HG03469 (cell line): Measurements from ENCODE around the gene CDH24.

Source experiments
- ATAC-seq: cut with Tn5 transposase; IDR thresholded peaks from one replicate; pipeline ENCODE4 v1.9.1; 2021; ENCODE audit warnings: mild to moderate bottlenecking, moderate library complexity, moderate number of reproducible peaks; ENCODE audit not compliant: unreplicated experiment

The CDH24 gene

DNA sequence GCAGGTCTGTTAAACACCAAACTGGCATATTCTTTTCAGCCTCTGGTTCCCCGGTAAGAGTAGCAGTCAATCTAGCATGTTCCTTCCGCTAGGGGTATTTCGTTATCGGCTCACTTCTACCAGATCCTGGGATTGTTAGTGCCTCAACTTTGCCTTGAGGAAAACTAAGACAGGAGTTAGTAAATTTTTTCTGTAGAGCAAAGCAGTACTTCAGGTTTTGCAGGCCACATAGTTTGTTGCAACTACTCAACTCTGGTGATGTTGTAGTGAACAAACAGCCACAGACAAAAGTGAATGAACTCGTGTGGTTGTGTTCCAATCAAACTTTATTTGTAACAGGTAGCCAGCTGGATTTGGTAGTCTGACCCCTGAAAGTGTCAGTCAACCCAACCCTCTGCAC lies 6.3 kb upstream of the CDH24 start:
- no peak for ATAC-seq

DNA sequence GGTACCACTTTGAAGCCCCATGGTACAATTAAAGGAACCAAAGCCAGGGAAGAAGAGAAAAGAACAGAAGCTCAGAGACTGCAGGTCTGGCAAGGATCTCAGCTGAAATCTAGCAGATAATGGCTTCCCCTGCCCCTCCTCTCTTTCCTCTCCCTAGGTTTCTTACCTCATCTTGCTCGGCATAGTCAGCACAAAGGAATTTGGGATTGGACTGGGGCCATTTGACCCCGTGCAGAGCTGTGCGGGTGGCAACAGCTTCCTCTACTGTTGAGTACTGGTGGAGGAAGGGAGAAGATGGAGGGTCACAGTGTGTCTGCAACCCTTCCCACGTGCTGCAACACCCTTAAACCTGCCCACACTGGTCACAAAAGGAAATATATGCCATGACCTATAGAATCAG lies 4.7 kb upstream of the CDH24 start:
- no peak for ATAC-seq

DNA sequence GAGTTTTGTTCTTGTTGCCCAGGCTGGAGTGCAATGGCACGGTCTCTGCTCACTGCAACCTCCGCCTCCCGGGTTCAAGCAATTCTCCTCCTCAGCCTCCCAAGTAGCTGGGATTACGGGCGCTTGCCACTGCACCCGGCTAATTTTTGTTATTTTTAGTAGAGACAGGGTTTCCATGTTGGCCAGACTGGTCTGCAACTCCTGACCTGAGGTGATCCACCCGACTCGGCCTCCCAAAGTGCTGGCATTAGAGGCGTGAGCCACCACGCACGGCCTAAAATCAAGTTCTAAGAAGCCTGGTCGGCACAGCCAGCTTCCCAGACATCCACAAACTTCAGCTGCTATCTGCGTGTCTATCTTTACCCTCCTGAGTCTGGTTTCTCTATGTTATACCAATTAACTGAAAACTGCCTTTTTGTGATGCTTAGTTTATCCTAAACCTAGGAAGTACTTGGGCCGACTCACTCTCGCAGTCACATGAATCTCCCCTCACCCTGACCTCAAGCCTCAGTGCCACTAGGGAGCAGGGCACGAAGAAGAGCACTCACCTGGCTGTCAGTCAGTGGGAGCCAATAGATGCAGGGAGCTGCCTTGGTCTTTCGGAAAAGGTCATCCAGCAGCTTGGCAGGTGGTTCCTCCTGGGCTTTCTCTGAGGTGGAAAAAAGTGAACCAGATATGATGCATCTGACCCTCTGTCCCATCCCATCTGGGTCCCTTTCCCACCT lies 3.4 kb upstream of the CDH24 start:
- ATAC-seq = no peak

DNA sequence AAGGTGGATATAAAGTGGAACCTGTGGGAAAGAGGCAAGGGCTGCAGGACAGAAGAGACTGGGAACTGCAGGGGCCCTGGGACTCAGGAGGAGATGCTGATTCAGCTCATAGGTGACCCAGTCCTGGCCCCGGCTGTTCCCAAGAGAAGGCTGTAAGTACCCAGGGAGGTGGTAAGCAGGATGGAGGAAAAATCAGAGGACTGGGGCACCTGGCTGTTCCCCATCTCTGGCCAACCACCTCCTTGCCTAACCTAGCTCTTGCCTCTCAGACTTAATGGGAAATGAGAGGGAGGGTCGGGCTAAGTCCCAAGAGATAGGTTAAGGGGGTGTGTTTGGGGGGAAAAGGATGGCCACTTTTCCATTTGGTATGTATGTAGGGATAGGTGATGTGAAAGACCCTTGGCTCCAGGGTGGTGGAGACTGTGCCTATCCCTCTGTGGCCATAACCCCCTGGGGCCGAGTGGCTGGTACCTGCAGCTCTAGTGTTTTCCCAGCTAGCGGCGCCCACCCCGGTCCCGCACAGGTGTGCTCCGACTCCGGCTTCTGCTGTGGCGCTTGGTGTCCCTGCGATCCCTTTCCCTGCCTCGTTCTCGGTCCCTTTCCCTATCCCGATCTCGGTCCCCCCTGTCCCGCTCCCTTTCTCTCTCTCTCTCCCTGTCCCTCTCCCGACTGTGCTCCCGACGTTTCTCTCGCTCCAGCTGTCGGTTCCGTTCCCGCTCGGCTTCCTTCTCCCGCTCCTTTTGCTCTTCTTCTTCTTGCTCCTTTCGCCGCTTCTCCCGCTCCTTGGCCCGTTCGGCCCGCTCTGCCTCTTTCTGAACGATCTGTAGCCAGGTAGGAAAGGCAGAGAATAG lies 1.6 kb upstream of the CDH24 start:
- no peak for ATAC-seq

DNA sequence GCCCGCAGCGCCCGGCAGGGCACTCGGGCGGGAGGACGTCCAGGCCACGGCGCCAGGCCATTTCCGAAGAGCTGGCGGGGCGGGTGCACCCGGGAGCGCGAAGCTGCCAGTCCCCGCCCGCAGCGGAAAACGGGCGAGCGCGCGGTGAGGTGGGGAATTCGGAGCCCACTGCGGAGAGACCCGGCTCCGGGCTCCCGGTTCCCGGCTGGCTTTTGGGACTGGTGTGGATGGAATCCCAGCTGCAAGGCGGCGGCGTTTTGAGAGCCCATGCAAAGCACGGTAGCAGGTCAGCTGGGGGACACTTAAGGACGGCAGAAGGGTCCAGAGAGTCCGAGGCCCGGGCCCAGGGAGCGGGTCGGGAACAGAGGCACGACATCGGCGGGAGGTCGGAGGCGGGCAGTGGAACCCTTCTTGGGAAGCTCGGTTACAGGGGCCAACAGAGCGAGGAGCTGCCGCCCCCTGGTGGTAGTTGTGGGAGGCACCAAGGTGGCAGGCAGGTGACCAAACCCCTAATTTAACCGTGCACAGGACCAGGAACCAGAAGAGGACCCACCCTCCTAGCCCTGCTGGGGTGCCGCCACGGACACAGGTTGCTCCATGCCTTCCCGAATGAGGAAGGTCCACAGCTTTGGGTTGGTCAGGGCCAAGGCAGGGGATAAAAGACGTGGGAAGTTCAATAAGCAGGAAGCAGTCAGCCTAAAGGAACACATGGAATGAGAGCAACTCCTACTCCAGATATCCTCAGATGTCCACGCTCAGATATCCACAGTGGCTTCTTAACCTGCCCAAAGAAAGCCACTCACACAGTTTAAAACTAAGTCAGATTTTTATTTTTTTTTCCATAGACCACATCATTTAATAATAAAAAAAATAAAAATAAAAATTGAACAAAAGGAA lies 685 bp upstream of the CDH24 start:
- ATAC-seq = peak; percentile 39

DNA sequence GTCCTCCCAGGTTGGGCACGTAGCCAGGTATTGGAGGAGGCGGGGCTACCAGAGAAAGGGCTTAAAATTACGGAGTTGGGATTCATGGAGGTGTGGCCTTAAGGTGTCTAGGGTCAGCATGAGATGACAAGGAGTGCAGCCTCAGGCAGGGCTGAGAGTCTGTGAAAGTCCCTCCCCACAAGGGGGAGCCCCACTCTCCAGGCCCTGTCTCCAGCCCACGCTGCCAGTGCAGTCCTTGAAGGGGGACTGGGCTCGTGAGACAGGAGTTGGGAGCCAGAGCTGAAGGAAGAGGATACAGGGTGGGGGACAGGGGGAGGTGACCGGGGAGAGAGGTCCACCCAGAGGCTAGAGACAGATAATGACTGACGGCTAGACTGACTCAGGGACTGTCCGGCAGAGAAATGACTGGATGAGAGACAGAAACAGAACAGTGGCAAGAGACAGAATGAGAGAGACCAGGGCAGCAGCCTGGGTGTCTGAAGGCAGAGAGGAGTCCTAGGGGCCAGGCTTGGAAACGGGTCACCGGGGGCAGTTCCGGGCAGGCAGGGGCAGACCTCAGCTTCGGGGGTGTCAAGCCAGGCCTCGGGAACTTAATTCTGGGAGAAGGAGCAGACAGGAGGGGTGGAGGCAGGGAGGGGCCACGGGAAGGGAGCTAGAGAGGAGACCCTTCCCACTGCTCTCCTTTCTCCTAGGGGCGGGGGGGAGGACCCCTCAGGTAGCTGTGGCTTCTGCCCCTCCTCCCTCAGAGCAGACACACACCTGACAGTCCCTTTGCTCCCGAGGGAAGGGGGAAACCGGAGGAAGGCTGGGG lies 970 bp downstream of the CDH24 start:
- ATAC-seq = peak; percentile 40

DNA sequence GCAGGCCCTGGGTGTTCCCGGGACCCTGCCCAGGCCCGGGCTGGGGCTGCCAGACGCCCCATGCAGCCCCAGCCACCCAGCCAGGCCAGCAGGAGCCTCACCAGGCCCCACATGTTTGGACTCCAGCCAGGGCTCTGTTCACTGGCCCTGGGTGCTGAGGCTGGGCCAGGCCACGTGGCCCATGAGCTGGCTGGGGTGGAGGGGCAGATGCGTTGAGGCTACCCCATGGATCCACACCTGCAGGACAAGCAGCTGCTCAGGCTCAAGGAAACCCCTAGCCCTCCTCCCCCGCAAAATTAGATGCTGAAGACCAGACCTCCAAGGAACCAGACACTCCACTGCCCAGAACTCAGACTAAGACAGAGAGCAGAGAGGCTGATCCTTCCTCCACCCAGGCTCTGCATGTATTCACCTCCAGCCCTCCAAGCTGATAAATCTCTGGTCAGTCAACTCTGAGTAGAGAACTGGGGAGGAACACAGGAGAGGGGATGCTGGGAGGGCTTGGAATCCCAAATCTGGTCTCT lies 1.6 kb downstream of the CDH24 start:
- no peak for ATAC-seq

DNA sequence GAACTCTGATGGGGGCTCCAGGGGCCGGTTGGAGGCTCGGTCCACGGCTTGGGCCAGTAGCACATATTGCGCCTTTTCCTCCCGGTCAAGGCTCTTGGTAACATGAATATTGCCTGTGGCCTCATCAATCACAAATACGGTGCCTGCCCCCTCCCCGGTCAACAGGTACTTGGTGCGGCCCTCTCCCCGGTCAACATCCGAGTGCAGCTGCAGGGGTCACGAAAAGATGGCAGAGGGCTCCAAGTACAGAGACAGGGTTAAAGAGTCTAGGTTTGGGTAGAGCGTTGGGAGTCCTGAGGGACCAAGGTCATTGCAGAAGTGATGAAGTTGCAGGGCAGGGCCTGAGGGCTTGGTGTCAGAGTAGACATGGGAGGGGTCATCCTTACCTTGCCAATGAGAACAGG lies 2.2 kb downstream of the CDH24 start:
- no peak for ATAC-seq

DNA sequence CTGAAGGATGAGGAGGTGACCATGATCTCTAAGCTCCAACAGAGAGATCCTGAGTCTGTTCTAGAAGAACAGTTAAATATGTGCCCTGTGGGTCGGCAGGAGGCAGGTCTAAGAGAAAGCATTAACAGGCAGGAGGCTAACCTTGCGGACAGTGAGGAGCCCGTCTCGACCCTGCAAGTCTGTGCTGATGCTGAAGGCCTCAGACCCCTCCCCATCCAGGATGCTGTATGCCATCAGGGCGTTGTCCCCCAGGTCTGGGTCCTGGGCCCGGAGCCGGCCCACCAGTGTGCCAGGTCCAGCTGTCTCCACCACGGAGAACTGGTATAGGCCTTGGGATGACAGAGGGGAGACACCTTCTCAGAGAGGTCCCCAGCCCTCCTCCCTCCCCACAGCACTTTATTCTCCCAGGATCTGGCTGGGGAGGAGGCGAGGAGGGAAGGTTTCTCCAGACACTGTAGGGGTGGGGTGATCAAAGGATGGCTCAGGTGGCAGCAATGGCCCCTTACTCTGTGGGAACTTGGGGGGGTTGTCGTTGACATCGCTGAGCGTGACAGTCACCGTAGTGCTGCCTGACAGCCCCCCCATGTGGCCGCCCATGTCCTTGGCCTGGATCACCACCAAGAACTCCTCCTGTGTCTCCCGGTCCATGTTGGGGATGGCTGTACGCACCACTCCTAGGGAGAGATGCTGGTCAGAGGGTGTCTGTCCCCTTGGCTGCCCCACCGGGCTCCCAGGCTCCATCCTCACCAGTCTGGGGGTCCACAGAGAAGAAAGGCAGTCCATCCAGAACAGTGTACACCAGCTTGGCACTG lies 3.1 kb downstream of the CDH24 start:
- no peak for ATAC-seq

DNA sequence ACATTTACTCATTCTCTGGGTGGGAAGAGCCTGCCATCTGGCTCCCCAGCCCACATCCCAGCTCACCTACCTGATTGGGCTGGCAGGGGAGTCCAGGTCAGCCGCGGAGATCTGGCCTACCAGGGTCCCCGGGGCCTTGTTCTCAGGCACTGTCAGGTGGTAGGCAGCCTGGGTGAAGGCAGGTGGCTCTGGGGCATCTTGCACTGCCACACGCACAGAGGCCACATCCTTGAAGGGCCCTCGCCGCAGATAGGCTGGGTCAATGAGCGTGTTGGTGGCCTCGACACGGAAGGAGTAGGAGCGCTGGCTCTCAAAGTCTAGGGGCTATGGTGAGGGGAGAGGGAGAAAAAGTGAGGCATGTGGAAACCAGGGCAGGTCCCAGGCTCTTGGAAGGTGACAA lies 3.9 kb downstream of the CDH24 start:
- no peak for ATAC-seq

DNA sequence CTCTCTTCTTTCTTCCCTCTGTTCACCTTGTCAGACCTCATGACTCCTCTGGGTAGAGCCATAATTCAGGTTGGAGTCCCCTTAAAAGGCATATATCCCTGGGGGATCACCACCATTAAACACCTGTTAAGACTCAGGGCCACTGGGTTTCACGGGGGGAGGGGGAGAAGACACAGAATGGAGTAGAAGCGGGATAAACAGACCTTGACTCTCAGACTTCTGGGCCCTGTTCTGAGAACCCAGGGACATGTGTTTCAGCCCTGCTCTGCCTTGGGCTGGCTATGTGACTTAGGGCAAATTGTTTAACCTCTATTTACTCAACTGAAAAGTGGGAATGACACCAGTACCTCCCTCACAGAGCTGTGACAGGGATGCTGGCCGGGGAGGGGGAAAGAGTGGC lies 4.6 kb downstream of the CDH24 start:
- ATAC-seq = no peak

DNA sequence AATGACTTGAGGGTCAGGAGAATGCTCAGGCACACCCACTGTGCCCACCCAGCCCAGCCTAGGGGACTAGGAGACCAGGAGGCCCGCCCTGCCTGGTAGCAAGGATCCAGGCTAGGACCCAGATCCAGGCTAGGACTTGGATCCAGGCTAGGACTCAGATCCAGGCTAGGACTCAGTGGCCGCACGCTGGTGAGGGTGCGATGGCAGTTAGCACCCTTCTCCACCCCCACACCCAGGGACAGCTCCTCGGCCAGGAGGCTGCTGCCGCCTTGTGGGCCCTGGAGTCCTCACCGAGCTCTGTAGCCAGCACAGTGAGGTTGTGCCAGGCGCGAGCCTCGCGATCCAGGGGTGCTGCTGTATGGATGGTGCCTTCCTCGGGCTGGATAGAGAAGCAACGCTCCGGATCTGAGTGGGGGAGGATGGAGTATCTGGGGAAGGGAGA lies 5.1 kb downstream of the CDH24 start:
- ATAC-seq = no peak

DNA sequence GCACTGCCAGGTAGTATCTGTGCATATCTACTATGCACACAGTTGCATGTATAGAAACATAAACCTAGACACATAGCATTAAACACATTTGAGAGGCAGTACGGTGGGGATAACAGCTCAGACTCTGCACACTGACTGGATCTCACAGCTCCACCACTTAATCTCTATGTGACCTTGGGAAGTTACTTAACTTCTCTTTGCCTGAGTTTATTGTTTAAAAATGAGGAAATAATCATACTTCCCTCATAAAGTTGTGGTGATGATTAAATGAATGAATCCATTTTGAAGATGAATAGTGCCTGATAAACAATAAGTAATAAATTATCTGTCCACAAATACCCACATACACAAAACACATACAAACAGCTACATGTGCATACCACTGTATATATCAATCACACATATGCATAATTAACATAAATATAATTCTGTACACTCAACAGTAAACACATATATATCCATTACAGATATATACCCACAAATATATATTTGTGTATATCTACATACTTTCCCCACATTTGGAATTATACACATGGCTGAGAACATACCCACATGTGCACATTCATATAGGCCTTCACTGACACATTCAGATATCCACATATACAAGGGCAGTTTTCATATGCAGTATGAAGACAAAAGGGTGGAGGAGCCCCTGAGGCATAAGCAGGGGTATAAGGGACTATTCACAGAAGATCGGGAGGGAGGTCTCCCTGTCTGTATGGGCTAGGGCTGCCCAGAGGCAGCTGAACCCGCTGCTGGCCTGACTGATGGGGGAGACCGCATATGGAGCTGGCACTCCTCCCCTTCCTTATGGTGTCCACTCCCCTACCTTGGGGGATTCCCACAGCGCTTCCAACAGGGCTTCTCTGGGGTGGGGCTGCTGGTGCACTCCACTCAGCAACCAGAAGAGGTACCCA lies 5.9 kb downstream of the CDH24 start:
- ATAC-seq = no peak

DNA sequence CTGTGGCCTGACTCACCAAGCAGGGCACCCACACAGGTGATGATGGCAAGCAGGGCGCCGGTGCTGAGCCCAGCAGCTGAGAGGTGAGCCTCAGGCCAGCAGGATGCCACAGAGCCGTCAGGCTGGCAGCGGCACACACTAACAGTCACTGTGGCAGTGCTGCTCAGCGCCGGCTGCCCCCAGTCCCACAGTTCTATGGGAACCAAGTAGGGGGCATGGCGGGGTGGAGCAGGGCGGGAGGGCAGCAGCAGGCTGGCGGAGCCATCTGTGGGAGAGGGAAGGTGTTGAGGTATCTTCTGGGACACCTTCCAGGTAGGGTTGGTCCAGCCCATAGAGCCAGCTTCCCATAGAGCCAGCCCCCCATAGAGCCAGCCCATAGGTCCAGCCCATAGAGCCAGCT lies 8.3 kb downstream of the CDH24 start:
- ATAC-seq = no peak

DNA sequence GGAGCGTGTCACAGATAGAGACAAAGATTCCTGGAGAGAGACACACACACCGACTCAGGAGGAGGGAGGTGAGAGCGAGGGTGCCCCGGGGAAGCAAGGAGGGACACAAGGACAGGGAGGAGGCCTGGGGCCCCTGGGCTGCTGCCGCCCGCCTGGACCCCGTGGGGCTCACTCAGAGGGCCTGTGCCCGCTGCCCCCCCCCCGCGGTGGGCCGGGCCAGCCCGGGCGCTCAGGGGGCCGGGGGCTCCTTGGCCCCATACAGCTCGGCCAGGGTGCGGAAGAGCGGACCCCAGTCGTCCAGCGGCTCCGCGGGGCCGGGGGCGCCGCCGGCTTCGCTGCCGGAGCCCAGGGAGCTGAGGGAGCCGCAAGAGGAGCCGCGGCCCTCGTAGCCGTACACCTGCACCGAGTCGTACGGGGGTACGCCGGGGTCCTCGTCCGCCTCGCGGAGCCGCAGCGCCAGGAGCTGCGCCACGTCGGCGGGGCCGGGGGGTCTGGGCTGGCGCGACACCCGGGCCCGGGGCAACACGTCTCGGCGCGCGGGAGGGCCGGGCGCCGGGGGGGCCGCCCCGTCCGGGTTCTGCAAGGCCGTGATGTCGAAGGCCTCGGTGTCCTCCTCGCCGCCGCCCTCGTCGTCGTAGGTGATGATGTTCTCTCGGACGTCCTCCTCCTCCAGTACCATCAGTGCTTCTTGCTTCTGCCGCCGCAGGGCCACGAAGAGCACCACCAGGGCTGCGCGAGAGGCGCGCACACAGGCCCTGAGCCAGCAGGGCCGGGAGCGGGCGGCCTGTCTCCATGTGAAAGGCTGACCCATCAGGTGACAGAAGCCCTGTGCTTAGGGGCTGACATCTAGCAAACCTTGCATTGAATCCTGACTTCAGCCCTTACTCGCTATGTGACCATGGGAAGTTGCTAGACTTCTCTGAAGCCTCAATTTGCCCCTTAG lies 9.3 kb downstream of the CDH24 start:
- ATAC-seq = no peak

DNA sequence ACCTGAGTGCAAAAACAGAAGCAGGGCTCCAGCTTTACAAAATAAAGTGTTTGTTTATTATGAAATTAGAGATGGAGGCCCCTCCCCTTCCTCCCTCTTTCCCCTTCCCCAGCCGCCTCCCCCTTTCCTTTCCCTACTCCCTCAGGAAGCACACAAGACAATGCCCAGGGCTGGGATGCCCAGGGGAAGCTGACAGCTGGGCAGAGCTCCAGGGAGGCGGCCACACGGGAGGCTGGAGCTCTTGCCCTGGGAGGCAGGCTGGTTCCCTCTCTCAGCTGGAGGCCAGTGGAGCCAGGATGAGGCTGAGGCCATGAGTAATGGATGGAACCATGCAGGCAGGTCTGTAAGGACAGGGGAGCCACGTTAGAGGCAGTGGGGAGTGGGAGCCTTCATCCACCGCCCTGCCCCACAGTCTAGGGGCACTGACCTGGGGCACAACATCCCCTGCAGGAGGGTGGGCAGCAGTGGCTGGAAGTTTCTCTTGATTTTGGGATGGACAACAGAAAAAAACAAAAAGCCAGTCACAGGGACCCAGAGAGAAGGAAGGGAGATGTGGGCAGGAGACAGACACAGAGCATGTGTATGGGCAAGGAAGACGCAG lies 10.2 kb downstream of the CDH24 start:
- no peak for ATAC-seq
